Activated naive CD4-positive, alpha-beta T cell (primary cell): Measurements from ENCODE around the gene KCND3.

Experiments used
- DNase-seq, 4 experiments: peaks; one replicate each; lab custom pipeline; 2025; lab: John Stamatoyannopoulos, UW

KCND3 gene

DNA sequence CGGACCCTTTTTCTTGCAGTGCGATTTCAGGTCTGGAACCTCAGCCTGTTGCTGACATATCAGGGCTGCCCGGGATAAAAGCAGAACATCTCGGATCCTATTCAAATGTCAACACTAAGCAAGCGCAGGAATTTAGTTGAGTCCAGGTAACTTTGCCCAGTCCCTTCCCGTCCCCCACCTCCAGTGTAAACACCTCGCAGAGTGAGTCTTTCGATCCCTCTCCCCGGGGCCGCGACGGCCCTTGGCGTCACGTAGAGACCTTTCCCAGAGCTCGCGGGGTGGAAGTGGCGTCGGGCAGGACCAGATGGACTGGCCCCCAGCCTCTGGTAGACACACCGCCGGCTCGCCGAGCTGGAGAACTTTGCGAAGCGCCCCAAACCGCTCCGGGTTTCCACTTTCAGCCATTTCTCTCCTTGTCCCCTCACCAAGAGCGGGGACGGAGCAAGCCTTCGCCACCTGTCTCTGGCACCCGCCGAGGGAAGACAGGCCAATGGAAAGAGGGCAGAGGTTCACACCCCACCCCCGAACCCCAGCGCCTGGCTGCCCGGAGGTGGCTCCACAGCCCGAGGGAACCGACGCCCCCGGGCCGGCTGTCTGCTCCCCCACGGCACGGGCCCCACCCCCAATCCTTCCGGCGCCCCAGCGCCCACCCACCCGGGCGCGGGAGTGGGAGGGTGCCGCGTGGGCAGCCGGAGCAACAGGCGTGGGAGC, 570 bp downstream of the KCND3 start:
- no peak for DNase-seq

DNA sequence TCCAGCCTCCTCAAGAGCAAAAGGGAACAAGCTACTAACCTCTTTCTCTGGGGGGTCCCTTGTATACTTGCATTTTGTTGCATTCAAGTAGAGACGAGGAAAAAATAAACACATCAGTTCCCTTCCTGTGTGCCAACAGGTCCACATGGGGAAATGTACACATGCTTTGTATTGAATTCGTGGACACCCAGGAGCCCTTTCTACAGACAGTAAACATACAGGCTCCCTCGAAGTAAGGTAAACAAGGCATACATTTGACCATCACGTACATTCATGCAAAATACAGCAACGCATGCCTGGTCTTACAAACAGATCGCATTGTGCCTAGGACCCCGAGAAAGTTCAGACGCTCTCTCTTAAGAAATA, 1.1 kb downstream of the KCND3 start:
- DNase-seq, result no peak

GRCh38 chr1:111987502-111987901, 2.0 kb downstream of the KCND3 start:
- no peak for DNase-seq

- no peak for DNase-seq
Observed at GRCh38 chr1:111983500-111983899, 6.0 kb downstream of the KCND3 start.

- no peak for DNase-seq
Observed at GRCh38 chr1:111982428-111982827, 7.0 kb downstream of the KCND3 start.

- DNase-seq, result no peak
Observed at GRCh38 chr1:111981871-111982270, 7.6 kb downstream of the KCND3 start.

DNA sequence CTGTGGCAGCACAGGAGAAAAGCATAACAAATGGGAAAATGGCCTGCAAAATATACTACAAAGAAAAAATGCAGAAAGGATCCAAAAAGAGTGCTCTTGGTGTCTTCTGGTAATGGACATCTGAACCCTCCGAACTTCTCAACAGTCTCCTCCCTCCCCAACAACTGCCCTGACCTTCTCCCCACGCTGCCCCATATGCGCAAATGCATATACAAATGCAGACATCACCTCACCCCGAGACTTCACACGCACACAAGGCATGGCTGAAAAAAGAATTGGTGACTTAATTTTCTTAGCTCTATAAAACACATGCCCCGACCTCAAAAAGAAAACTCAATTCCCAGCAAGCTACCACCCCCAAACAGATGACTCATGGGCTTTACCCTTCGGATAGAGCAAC, 8.4 kb downstream of the KCND3 start:
- no peak for DNase-seq

DNA sequence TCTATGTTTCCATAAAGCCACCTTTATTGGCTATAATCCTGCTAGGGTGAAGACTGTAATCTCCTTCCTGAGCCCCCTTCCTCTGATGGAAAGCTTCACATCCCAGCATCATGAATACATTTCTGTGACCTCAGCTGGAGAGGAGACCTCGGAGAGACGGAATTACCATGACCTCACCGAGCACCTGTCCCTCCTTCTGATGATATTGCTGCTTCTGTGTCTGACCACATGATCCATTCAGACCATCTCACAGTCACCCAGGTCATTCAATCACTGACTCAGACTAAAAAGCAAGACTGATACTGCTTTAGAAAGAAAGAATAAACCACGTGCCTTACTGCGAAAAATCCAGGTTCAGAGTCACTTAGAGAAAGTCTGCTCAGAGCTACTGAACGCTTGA, 8.8 kb downstream of the KCND3 start:
- DNase-seq, result no peak

- DNase-seq, result no peak
Observed at GRCh38 chr1:111978695-111979094, 10.8 kb downstream of the KCND3 start.

DNA sequence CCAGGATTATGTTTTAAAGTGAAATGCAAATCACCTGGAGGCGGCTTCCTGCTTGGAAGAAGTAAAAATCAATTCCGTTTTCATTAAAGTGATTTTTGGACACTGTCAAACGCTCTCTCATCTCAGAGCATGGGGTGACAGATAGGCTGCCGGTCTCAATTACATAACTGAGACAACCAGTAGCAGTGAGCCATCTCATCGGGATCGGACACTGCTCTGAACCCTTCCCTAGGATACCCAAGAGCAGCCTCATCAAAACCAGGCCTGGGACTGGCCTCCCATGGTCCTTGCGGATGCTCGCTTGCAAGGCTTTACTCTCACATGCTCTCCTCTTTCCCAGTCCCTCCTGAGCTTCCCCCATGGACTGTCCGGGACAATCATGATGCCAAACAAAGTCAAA, 12.1 kb downstream of the KCND3 start:
- DNase-seq, result no peak

- DNase-seq, result no peak
Observed at GRCh38 chr1:111976842-111977241, 12.6 kb downstream of the KCND3 start.

DNA sequence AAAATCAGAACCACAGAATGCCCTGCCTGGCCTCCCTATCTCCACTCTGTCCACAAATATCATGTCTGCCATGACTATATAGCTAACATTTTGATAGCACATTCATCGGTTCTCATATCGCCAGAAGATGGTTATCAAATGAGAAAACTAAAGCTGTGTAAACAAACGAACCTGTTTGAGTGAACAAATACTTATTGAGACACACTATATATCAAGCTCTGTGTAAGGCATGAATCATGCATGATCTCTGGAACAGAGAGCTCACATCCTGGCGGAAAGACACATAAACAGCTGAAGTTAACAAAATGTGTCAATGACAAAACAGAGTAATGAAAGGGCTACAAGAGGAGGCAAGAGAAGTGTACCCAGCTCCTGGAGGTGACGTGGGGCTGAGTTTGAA, 13.1 kb downstream of the KCND3 start:
- no peak for DNase-seq

GRCh38 chr1:111973150-111973790, 16.2 kb downstream of the KCND3 start:
- no peak for DNase-seq

GRCh38 chr1:111971396-111971795, 18.1 kb downstream of the KCND3 start:
- DNase-seq, result no peak

- no peak for DNase-seq
Observed at GRCh38 chr1:111968511-111968910, 21.0 kb downstream of the KCND3 start.

DNA sequence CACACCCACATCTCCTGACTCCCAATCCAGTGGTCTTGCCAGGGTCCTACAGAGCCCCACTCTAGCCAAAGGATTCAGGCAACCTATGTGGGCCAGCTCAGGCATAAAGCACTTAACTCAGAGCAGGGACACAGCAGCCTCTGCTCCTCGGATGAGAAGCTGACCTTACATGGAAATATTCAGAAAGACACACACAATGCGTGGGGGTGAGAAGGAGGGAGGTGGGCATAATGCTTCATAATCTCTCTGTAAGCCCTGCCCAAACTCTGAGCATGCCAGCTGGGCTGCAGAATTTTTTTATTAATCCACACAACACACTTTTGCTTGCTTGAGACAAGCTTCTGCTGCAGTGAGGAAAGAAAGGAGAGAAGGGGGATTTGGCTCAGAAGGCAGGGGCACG, 21.6 kb downstream of the KCND3 start:
- DNase-seq, result no peak

- no peak for DNase-seq
Observed at GRCh38 chr1:111967067-111967690, 22.3 kb downstream of the KCND3 start.

- no peak for DNase-seq
Observed at GRCh38 chr1:111965781-111966443, 23.6 kb downstream of the KCND3 start.

- DNase-seq, result no peak
Observed at GRCh38 chr1:111963985-111964738, 25.3 kb downstream of the KCND3 start.

DNA sequence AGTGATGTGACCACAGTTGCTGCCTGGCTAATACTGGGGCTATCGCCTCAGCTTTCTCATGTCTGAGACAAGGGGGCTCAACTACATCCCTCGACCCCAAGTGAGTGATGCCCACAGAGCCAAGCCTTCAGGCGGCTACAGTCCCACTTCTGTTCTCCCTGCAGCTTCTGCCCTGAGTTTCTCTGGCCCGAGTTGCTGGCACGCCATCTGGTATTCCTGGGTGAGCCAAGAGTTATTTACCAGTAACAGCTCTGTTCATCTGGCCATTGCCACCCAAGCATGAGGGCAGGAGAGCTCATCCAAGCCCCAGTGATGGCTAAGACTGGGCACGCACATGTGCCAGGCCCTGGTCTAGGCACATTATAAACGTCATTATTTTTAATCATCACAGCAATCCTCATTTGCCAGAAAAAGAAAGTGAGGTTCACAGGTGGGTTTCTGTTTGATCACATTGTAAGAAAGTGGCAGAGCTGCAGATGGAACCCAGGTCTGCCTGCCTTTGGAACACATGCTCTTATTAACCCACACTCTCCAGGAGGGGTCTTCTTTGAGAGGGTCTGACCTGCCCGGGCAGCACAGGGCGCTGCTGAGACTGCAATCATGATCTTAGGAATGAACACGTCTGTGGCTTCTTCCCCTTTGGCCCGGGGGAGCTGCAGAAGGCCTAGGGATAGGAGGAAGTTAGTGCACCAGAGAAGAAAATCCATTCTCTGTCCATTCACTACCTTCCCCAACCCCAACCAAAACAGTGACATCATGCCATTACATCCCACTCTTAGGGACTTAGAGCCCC, 27.5 kb downstream of the KCND3 start:
- DNase-seq, result no peak

DNA sequence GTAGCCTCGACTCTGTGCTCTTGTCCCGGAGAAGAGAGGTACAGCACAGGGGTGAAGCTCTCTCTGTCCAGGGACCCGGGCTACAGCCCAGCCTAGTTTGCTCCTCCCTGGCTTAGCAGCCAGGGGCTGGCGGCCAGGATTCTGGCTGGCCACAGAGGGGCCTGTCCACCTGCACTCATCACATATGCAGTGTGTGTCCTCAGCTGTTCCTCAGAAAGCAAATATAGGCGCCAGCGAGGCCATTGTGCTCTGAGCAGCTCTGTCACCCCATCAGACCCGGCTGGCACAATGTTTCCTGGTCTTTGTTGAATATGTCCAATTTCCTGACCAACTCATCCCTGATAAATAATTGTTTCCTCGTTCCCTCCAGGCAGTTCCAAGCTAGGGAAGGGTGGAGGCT, 28.5 kb downstream of the KCND3 start:
- DNase-seq, result no peak
